GM12864 (cell line): ENCODE results near the gene TFEB.

Experiments used
- DNase-seq: peaks from one replicate; pipeline ENCODE4 v3.0.0-alpha.2; 2011; ENCODE audit warnings: low read depth
- H3K4me3 ChIP-seq: 2 replicates; pipeline ENCODE4 v1.5.1; 2011; ENCODE audit warnings: mild to moderate bottlenecking, low read depth, low read length, control low read depth
- TF ChIP-seq, protein P1 (sequence below): IDR thresholded peaks from 2 replicates; pipeline ENCODE4 v1.5.1; 2011; ENCODE audit warnings: low read depth, mild to moderate bottlenecking, moderate library complexity, low read length, control low read depth, inconsistent platforms; ENCODE audit errors: missing control alignments

TFEB gene

DNA sequence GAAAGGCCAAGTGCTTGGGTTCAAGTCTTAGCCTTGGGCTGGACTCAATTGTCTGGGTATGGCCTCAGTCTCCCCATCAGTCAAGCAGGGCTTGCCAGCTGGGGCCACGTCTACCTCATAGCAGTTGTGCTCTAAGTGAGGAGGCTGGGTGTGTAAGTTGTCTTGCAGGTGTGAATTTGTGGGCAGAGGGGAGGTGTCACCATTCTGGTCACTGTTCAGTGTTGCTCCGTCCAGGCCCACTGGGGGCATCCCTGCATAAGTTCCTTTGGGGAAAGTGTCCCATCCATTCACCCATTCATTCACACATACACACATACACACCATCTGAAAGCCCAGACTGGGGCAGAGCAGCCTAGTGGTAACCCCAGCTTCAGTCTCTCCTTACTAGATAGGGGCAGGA, 36.3 kb downstream of the TFEB start:
- TF ChIP-seq, protein P1, sequence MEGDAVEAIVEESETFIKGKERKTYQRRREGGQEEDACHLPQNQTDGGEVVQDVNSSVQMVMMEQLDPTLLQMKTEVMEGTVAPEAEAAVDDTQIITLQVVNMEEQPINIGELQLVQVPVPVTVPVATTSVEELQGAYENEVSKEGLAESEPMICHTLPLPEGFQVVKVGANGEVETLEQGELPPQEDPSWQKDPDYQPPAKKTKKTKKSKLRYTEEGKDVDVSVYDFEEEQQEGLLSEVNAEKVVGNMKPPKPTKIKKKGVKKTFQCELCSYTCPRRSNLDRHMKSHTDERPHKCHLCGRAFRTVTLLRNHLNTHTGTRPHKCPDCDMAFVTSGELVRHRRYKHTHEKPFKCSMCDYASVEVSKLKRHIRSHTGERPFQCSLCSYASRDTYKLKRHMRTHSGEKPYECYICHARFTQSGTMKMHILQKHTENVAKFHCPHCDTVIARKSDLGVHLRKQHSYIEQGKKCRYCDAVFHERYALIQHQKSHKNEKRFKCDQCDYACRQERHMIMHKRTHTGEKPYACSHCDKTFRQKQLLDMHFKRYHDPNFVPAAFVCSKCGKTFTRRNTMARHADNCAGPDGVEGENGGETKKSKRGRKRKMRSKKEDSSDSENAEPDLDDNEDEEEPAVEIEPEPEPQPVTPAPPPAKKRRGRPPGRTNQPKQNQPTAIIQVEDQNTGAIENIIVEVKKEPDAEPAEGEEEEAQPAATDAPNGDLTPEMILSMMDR = no peak

GRCh38 chr6:41697861-41698781, 37.3 kb downstream of the TFEB start:
- DNase-seq = no peak
- H3K4me3 ChIP-seq = no peak overlapping the region
- TF ChIP-seq, protein P1 = no peak

More for the DNA sequence above, 36.3 kb downstream of the TFEB start:
- DNase-seq = no peak
- no peak overlapping the region for H3K4me3 ChIP-seq

- no peak overlapping the region for H3K4me3 ChIP-seq
- TF ChIP-seq, protein P1 = no peak
- no peak for DNase-seq
Measured at GRCh38 chr6:41696788-41697187, 38.6 kb downstream of the TFEB start.

DNA sequence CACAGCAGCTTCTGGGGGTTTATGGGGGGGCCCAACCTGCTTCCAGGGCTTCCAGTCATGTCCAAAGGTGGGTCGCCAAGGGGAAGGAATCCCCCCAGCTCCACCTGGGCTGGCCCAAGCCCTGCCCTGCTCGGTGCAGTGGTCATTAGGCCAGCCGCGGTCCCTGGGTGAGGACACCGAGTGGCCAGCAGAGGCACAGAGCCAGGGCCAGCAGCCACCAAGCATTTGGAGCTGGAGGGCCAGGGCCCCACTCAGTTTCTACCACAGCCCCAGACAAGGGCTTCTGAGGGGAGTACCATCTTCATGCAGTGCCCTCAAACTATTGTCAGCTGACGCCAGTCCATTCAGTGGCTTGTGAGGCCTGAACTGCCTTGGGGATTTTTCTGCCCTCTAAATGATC, 39.6 kb downstream of the TFEB start:
- TF ChIP-seq, protein P1 = no peak
- H3K4me3 ChIP-seq = no peak overlapping the region
- no peak for DNase-seq

DNA sequence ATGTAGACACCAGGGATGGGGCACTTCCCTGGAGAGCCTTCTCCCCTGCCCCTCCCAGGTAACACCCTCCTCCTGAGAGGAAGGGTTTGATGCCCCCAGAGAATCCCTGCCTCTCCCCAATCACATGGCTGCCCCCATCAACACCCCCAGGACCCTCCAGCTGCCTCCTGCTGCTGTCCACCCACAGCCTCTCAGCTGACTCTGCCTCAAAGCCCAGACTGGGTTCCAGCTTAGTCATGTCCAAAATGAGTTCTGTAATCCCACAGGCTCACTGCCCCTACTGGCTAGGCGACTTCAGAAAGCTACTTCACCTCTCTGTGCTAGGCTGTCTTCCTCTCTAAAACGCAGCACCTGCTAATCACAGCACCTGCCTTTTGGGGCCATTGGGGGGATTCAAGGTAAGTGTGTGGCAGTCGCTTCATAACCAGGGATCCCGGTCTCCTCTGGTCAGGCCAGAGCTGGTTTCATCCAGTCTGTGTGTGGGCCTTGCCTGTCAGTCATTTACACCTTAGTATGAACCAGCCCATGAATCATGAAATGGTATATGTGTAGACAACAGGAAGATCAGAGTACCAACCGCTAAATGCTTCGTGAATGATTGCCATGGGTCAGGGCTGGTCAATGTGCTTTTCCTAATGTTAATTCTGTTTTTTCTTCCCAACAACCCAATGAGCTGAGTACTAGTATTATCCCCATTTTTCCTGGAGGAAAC, 40.4 kb downstream of the TFEB start:
- no peak overlapping the region for H3K4me3 ChIP-seq
- TF ChIP-seq, protein P1 = no peak
- no peak for DNase-seq

DNA sequence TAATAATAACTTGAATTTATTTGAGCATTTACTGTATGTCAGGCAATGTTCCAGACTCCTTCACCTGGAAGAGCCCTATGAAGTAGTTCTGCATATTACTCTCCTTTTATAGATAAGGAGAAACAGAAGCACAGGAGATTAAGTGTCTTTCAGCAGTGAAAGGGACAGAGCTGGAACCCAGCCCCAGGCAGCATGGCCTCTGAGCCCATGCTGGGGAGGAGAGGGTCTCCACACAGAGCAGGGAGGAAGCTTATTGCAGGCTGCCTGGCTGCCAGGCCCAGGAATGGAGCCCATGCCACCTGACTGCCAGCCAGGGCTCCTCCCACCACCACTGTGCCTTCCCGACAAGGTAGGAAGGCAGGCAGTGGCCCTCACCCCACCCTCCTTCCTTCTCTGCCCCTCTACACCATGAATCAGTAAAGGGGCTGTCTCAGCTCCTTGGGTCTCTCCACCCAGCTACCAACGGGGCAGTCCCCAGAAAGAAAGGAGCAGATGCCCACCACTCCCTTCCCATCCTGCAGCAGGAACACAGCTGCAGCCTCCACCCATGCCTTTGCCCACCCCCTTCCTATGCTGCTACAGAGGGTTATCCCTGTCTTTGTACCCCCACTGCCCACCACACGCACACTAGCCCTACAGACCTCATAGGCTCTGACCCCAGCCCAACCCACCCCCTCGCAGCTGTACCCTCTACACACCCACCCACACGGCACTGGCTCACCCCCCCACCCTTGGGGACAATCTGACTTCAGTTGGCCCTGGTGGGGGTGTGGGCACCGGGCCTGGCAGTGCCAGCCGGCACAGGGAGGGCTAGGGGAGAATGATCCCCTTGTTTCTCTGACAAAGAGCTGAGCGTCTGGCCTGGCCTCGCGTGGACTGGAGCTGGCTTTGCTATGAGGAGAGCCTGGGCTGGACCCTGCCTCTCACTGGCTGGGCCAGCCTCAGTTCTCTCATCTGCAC, 41.8 kb downstream of the TFEB start:
- no peak overlapping the region for H3K4me3 ChIP-seq
- TF ChIP-seq, protein P1 = no peak
- no peak for DNase-seq
